Activated CD4-positive, alpha-beta T cell treated with anti-CD3 and anti-CD28 coated beads for 48 hours (primary cell): Measurements from ENCODE around the gene C3orf18.

Source experiments
- DNase-seq: peaks from one replicate; pipeline ENCODE4 v3.0.0-alpha.2; 2020

Gene C3orf18

DNA sequence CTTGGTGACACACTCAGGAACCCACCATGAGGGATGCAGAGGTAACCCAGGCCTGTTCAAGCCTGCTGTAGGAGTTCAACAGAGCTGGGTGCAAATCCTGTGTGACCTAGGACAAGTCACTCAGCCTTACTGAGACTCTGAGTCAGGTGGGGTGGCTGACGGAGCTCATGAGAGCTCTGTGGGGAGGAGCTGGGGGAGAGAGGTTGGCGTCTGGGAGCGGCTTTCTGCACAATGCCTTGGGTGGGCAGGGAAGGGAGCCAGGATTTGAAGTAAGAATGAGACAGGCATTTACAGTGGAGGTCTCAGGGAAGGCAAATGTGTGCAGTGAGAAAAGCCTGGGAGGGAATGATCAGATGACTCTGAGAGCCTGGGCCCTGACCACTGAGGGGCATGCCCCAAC, 18.3 kb downstream of the C3orf18 start:
- DNase-seq: no peak

DNA sequence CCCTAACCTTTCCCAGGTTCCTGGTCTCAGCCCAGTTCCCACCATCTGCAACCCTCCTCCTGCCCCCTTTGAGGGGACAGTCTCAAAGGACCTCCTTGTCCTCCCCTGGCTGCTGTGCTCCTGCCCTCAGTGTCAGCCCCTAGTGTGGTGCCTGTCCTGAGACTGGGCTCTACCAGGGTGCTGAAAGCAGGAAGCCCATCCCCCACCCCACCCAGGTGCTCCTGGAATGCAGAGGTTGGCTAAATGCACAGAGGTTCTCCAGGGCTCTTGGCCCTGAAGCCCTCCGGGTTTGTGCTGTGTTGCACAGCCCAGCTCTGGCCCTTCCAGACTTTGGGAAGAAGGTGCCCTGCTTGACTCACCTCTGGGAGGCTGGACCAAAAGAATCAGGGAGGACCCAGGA, 21.8 kb downstream of the C3orf18 start:
- no peak for DNase-seq

DNA sequence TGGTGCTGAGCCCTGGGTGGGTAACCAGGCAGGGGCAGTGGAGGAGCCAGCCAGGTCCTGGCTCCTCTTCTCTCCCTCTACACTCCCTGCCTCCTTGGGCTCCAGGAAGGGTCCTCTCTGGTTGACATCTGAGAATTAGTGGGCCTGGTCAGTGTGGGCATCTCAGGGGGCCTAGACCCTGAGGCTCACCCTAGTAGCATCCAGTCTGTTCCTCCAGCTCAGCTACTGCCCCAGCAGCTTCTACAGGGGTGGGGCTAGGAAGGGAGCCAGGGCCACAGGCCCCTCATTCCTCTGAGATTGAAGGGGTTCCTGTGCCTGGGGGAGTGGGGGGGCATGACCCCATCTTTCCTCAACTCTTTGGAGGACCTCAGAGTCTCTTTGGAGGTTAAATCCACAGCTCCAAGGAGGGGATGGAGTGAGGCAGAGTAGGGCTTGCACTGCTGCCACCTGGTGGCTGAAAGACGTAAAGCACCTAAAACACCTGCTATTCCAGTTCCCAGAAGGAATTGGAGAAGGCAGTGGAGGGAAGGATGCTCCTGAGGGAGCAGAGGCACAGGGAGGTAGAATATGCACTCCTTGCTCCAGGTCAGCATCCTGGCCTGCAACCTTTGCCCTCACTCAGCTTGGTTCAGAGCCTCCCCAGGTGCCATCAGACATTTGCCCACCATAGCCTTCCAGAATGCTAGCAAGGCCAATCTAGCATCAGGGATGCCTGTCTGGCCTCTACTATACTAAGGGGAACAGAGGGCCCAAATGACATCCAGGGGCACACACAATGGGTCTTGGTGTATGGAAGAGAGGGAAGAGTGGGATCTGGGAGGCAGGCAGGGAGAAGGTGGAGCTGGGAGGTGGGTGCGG, 25.1 kb downstream of the C3orf18 start:
- DNase-seq: peak; percentile 73

DNA sequence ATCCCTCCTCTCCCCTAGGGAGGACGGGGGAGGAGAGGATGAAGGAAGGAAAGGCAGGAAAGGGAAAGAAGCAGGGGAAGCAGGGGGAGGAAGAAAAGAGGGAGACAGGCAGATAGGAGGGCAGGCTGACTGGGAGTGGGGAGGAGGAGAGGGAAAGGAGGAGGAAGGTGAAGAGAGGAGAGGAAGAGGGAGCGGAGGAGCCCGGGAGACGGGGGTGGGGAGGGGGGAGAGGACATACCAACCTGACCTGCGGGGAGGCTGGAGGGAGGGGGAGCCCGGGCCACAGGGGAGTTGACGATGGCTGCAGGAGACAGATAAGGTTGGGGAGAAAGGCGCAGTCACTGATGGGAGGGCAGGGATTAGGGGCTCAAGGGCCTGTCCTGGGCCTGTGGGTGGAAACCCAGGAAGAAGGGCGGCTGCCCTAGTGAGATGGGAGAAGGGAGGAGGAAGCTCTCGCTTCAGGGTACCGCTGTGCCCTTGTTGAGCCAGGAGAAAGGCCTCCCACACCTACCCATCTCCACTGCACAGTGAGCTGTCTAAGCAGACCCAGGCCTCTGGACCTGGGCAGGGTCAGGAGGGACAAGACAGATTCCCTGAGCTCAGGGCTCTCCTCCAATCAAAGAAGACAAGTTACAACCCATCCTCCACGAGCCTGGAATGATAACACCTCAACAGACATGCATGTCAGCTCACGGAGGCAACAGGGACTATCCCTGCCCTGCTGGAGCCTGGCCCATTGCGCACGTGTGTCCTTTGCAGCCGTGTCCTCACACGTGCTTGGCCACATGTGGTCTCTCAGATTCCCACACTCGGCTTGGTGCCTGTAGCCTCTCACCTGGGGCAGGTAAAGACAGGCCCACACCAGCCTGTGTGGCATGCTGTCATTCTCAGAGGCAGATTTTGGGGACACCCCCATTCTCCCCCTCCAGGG, 27.9 kb downstream of the C3orf18 start:
- DNase-seq: no peak

DNA sequence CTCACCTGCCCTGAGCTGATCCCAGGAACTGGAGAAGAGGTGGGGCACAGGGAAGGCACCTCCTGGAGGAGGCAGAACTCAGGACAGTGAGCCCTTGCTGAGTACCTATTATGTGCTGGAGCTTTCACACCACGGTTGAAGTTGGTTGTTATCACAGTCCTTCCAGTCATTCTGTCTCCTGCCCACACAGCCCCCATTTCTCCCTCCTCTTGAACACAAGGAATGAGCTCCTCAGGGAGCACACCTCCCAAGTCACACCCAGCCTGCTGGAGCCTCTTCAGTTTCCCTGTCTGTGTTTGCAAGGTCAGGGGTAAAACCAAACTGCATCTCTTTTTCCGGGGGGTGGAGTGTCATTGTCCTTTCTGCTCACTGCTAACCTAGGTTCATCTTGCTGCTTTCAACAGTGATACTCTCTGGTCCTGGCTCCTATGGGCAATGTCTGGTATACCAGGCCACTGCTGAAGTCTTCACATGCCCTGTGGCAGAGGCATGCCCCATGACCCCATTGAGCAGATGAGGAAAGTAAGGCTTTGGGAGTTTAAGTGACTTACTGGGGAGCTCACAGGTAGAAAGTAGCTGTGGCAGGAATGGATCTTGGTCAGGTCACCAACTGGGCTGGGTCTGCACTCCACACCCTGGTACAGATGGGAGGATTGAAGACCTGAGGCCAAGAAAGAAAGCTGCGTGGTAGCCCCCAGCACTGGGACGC, 30.0 kb downstream of the C3orf18 start:
- DNase-seq: no peak

DNA sequence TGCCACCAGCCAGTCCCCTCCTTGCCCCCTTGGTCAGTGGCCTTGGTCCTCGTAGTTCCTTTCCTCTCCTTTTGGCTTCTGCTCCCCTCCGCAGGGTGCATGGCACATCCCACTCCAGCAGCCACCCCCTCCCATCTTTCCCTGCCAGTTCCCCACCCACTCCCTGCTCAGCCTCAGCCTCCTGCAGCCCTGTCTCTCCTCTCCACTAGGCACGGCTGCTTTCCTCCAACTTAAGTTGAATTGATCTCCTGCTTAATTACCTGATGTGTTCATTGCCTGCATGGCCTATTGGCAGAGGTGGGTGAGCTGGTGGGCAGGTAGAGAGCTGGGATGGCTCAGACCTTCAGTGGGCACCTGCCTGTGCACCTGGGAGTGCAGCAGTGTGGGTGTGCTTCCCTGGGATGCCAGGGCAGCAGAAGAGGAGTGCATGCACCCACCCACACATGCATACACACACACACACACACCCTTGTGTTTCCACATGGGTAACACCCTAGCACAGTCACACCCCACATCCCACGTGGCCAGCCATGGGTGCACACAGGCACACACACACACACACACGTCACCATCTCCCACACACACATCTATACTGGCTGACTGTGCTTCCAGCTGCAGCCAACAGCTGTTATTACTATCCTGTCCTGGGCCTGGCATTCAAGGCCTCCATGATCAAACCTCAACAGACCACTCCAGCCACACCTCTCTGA, 30.9 kb downstream of the C3orf18 start:
- no peak for DNase-seq

DNA sequence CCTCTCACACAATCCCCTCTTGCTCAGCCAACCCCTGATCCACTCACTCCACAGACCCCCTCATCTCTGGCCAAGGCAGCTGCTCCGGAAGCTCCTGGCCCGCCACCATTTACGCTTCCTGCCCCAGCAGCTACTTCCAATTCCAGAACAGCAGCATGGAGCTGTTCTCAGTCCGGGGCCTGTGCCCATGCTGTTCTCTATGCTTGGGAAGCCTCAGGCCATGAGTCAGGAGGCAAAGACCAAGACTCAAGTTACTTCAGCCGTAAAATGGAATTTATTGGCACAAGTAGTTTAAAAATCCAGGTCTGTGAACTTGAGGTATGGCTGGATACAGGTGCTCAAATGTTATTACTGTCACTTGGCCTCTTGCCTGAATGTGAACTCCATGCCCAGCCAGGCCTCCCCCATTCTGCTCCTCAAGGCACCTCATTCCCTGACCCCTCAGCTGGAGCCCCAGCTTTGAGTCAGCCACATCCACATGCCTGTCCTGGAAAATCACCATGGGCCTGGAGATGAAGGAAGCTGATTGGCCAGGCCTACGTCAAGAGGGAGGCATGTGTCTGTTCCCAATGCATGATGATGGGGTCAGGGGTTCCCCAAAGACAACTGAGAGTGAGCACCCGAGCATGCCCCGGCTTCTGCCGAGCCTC, 32.7 kb downstream of the C3orf18 start:
- no peak for DNase-seq

DNA sequence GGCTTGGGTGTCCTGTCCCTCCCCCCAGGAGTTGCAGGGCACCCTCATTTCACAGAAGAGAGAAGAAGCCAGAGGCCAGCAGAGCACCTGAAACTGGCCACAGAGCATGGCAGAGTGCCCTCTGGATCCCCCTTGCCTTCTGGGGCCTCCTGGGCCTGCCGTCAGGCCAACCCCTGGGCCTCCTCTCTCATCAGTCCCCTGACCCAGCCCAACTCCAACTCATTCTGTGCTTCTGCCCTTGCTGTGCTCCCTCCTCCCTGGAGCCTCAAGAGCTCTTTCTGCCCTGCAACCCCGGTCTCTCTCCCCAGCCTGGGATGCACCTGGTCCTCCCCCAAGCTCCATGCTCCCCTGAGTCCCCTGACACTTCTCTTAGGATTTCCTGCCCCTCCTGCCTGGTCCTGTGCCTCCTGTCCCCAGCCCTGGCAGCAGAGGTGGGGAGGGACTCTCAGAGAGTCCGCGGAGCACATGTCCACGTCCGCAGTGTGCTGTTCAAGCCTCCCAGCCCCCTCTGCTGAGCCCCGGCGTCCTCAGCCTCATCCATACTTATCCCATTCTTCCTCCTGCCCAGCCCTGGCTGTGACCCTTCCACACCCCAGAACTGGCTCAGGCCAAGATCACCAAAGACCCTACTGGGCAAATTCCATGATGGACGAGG, 33.6 kb downstream of the C3orf18 start:
- DNase-seq: no peak

DNA sequence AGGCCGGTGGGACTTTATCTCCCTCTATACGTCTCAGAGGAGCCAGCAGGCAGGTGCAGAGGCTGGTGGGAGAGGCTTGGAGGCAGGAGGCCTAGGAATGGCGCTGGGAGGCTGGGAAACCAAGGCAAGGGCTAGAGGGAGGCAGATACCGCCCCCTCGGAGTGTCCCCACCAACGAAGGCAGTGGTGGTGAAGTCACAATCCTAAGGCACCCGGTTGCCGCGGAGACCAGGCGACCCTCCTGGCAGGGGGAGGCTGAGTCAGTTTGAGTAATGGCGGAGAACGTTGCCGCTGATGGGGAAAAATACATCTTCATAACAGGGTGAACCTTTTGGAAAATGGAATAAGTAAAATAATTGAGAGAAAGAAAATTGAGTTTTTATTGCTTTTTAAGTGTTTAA, 34.2 kb downstream of the C3orf18 start:
- DNase-seq: no peak

DNA sequence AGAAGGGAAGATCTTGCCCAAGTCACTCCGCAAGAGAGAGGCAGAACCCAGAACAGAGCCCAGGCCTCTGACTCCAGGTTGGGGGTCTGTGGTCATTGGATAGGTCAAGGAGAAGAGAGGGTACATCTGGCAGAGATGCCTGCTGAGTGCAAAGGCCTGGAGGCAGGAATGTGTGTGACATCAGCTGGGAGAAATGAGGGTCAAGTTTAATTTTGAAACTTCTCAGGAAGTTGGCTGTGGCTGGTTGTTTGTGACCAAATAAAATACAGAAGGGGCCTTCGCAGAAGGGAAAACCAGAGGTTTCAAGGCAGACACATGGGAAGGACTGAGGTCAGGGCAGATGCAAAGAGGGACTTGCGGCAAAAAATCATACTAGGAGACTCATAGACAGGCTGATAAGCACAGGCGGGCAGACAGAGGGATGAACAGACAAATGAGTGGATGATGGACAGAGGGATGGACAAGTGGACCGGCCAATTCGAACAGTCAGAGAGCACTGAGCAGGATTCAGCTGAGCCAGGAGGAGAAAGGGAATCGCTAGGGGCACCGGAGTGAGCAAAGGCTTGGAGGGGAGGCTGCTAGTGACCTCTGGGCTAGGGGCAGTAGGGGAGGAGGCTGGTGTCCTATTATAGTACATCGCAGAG, 35.4 kb downstream of the C3orf18 start:
- DNase-seq: no peak

DNA sequence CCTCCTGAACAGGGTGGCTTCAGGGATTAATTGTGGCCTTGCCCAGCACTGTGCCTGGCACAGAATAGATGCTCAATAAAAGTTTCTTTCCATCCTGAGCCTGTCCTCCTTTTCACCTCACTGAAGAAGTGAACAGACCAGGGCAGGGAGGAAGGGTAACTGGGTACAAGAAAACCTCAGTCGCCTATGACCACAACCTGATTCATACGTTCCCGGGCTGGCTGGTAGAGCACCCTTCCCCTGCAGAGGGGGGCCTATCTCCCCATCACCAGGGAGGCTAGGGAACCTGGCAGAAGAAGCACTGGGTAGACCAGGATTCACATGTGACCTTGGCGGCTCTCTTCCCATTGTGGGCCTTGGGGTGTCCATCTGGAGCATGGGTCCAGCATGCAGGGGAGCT, 36.3 kb downstream of the C3orf18 start:
- DNase-seq: no peak

DNA sequence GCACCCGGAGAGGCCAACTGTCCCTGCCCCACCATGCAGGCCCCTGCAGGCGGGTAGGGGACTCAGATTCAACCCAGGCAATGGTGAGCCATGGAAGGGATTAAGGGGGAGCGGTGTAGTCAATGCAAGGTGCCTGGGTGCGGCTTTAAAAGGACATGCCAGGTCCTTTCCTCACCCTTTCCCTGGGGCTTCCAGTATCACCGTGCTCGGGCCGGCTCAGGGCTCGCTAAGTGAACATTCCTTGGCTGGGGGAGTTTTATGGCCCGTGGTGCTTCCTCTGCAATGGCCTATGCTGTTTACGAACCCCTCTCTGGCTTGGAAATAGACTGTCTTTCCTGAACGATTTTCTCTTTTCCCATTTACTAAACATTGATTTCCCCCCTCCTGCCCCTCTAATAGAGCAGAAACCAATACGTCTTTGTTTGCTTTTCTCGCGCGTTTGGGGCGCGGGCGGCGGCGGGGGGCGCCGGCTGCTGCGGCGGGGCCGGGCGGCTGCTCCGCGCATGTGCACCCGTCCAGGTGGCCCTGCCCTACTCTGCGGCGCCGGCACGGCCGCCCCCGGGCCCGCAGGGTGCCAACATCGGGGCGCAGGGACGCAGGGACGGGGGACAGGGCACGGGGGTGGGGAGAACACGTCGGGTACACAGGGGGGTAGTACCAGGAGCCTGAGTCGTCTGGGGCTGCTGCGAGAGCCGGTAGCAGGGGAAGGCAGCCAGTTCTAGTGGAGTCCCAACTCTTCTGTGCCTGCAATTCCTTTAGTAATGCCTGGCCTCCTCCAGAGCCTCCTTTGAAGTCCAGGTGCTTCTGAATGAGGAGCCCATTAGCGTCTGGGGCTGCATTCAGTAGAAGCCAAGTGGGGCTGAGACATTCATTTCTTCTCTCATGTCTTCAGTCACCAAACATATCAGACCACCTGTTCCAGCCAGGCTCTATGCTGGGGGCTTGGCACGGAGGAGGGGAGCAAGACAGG, 37.3 kb downstream of the C3orf18 start:
- DNase-seq: no peak

DNA sequence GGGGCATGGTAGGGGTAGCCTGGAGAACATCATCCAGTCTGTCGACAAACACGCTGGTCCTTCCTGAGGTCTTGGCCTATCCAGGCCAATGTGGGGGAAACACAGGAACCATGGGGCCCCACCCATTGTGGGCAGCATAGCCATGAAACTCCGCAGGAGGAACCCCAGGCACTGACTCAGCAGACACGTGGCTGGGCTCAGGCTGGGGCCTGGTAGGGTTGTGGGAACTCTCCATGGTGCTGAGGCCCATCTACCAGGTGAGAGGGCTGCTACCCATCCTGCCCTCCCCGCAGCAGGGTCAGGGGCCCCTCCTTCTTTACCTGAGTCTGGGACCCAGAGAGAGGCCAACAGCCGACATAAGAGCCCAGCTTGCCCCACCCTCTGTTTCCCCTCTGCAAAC, 41.6 kb downstream of the C3orf18 start:
- peak; percentile 84 for DNase-seq

DNA sequence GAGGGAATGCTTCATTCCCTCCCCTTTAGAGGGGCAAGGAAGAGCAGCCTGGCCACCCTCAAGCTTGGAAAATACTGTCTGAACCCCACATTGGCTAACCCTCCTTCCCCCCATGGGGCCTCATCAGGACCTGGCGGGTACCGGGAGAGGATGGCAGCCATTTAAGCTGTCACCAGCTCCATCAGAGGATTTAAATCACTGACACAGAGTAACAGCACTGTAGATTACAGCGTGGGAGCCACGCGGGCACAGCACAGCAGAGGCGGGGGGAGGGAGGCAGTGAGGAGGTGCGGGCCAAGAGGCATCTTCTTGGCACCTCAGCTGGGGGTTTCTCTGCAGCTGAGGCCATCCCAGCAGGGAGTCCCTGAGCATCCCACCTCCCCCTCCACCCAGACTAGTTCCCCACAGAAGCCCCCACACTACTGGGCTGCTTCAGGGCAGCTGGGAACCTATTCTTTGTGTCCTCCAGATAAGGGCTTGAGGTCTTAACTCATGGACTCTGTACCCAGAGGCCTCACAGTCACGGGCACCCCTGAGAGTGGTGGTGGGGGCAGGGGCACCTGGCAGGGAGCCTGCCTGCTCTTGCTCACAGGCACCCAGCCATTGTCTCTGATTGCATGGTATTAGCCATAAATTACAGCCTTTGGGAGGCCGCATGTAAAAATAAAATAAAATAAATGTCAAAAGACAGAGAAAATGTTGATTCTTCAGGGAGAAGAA, 42.2 kb downstream of the C3orf18 start:
- DNase-seq: no peak

DNA sequence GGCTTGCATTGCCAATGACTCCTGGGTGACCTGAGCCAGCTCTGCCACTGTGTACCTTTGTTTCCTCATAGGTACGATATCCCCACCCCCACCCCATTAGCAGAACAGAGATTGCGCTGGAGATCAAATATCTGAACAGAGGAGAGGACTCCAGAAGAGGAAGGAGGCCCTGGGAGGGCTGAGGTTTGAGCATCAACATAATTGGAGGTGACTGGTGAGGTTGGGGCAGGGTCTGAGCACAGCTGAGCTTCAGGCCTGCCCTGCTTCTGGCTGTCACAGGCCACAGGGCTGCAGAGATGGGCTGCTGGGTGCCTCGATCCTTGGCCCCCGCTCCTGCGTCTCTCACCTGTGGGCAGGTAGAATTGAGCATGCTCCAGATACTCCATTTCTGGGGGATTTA, 42.8 kb downstream of the C3orf18 start:
- no peak for DNase-seq

DNA sequence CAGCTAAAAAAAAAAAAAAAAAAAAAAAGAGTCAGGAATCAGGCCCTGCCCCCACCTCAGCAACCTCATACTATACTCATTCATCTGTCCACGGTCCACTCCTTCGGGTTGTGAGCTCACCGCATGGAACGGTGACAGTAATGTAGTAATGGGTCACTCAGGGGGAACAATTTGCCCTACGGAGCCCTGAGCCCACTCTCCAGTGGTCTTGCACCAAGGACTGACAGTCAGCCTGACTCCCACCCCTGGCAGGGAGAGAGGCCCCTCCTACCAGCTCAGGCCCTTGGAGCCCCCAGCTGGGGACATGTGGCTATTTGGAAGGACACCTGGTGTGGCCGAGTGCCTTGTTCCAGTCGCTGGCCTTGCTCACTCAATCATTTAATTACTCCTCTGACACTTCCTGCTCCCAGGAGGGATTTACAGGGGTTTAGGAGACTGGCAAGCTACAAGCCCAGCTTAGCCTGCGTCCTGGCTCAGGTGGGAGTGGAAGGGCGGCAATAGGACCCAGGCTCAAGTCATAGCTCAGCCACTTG, 44.2 kb downstream of the C3orf18 start:
- DNase-seq: no peak

DNA sequence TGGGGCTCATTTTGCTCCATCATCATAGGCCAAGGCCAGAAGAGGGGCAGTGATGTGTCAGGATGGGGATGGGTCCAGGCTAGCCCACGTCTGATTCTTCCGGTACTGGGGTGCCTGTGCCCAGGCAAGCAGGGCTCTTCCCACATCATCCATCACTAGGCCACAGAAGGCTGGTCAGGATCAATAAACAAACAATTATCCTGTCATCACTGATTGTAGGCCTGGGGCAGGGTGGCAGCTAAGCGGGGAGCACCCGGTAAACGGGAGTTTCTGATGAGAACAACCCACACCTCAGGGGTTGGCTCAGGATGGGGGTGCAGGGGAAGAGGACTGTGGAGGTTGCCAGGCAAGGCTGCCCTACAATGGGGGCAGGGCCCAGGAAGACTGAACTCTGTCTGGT, 46.0 kb downstream of the C3orf18 start:
- DNase-seq: no peak

DNA sequence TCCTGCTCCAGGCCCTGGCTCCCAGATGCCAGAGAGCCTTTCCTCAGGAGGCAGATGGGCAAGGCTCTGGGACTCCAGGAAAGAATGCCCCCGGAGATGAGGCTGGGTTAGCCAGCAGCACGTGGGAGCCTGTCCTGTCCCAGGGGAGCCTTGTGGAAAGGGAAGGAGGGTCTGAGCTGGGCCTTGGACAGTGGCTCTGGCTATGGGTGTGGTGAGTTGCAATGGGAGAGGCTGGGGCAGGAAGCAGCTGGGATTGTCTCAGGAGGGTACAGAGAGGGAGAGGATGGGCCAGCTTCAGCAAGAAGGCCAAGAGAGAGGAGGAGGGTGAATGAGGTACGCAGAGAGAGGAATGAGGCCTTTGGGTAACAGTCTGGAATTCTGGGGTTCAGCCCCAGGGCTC, 46.7 kb downstream of the C3orf18 start:
- DNase-seq: no peak
